GM12801 (cell line): ENCODE measurements around the gene CDX2.

ENCODE experiments used
- CTCF ChIP-seq: IDR thresholded peaks from one replicate; pipeline ENCODE4 v1.5.1; 2011; ENCODE audit warnings: control low read depth; ENCODE audit not compliant: insufficient read length; ENCODE audit errors: extremely low read depth

Gene CDX2

GRCh38 chr13:27923794-27924528 is 45.2 kb downstream of the CDX2 start:
- TF ChIP-seq CTCF = no peak

GRCh38 chr13:27922883-27923612 is 46.1 kb downstream of the CDX2 start:
- TF ChIP-seq CTCF = no peak

GRCh38 chr13:27921961-27922882 is 46.9 kb downstream of the CDX2 start:
- TF ChIP-seq CTCF = no peak

GRCh38 chr13:27921421-27921960 is 47.6 kb downstream of the CDX2 start:
- no peak for TF ChIP-seq CTCF

- TF ChIP-seq CTCF = no peak
These were observed 48.3 kb downstream of the CDX2 start for GRCh38 chr13:27920677-27921420.

- no peak for TF ChIP-seq CTCF
These were observed 49.0 kb downstream of the CDX2 start, which contains the start of gene PDX1 for GRCh38 chr13:27919934-27920676. TSS of gene PDX1 (plus strand) at chr13:27920000. CDS start at chr13:27920139, 139 bp downstream.
